Measurements from ENCODE around the gene TSPEAR.
A peak's percentile ranks its signal among the peaks of the same experiment; 100 is the strongest.

Gene TSPEAR

GRCh38 chr21:44524414-44525371, 186.7 kb downstream of the TSPEAR start:
- no peak for DNase-seq

GRCh38 chr21:44523567-44524413, 187.6 kb downstream of the TSPEAR start:
- no peak for DNase-seq

GRCh38 chr21:44522753-44523204, 188.6 kb downstream of the TSPEAR start:
- DNase-seq: no peak

GRCh38 chr21:44521928-44522752, 189.2 kb downstream of the TSPEAR start:
- DNase-seq: no peak

- no peak for DNase-seq
Observed at GRCh38 chr21:44521301-44521927, 190.0 kb downstream of the TSPEAR start.

- DNase-seq: no peak
Observed at GRCh38 chr21:44520326-44521300, 190.8 kb downstream of the TSPEAR start.

GRCh38 chr21:44519346-44520325, 191.7 kb downstream of the TSPEAR start:
- no peak for DNase-seq

GRCh38 chr21:44518686-44519085, 192.7 kb downstream of the TSPEAR start:
- DNase-seq: no peak

GRCh38 chr21:44517175-44517899, 194.0 kb downstream of the TSPEAR start:
- peak in 1 of 2 donors; percentile 34 for DNase-seq

- no peak for DNase-seq
Observed at GRCh38 chr21:44516828-44517174, 194.6 kb downstream of the TSPEAR start.

GRCh38 chr21:44516342-44516741, 195.0 kb downstream of the TSPEAR start:
- DNase-seq: no peak

GRCh38 chr21:44515359-44516165, 195.8 kb downstream of the TSPEAR start:
- DNase-seq: no peak

- no peak for DNase-seq
Observed at GRCh38 chr21:44514746-44515358, 196.5 kb downstream of the TSPEAR start.

- no peak for DNase-seq
Observed at GRCh38 chr21:44514218-44514520, 197.2 kb downstream of the TSPEAR start.

- no peak for DNase-seq
Observed at GRCh38 chr21:44513389-44514217, 197.8 kb downstream of the TSPEAR start.

GRCh38 chr21:44512496-44513388, 198.6 kb downstream of the TSPEAR start:
- DNase-seq: no peak

All from stimulated activated CD4-positive, alpha-beta T cell treated with anti-CD3 and anti-CD28 coated beads, Interleukin-2, amount 100 ng/mL, for 24 hours (primary cell).